ENCODE results near the gene ZNF664.

DNA sequence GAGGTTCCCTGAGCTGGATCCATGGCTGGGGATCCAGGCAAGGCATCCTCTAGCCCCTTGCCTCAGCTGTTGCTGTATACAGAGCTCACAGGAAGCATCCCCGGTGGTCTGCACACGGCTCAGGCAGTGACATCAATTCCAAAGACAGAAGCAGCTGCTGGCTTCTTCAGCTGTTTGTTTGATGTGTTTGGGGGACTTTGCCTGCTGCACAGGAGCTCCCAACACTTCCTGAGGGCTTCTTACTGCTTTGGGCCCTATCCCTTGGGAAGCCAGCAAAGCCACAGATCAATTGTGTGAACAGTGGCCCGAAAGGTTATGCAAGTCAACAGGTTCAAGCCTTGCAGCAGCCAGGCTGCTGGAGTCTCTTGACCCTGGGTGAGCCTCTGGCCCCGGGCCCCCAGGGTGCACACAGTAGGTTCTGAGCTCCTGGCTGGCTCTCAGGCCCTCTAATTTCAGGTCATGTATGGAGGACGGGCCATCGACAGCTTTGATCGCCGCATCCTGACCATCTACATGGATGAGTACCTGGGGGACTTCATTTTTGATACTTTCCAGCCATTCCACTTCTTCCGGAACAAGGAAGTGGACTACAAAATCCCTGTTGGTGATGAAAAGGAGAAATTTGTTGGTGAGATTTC, 43.0 kb upstream of the ZNF664 start:
- TF ChIP-seq, protein P1, sequence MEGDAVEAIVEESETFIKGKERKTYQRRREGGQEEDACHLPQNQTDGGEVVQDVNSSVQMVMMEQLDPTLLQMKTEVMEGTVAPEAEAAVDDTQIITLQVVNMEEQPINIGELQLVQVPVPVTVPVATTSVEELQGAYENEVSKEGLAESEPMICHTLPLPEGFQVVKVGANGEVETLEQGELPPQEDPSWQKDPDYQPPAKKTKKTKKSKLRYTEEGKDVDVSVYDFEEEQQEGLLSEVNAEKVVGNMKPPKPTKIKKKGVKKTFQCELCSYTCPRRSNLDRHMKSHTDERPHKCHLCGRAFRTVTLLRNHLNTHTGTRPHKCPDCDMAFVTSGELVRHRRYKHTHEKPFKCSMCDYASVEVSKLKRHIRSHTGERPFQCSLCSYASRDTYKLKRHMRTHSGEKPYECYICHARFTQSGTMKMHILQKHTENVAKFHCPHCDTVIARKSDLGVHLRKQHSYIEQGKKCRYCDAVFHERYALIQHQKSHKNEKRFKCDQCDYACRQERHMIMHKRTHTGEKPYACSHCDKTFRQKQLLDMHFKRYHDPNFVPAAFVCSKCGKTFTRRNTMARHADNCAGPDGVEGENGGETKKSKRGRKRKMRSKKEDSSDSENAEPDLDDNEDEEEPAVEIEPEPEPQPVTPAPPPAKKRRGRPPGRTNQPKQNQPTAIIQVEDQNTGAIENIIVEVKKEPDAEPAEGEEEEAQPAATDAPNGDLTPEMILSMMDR (IDR thresholded peaks at IDR 0.05) = no peak
- TF ChIP-seq EP300 (IDR thresholded peaks at IDR 0.05) = no peak
- TF ChIP-seq POLR2A (IDR thresholded peaks at IDR 0.05) = no peak
- TF ChIP-seq POLR2AphosphoS5 (IDR thresholded peaks at IDR 0.05) = no peak
